Measurements from ENCODE around the gene KRTAP20-2. TPM values are rescaled to one million over a fixed set of nuclear protein-coding genes. Genes with fewer than 3 reads are reported as not detected.

KRTAP20-2 gene
- not detected for total RNA-seq
- not detected for polyA plus RNA-seq

- H3K36me3 ChIP-seq (ENCODE audit: control insufficient read depth in 4 of 4, insufficient read depth in 3 of 4, low read depth in 1 of 4, low read length in 3 of 4), result no peaks in the 10 kb centered on the region
- H3K9me3 ChIP-seq (ENCODE audit: control insufficient read depth in 4 of 4, low read length in 3 of 4), result no peaks in the 10 kb centered on the region
- H3K4me3 ChIP-seq (ENCODE audit: low read depth in 1 of 3, low read length in 3 of 3), result no peak within 1 kb of the TSS
- TF ChIP-seq HNF4A (conservative IDR thresholded peaks at IDR 0.05) (no peak), RXRA (IDR thresholded peaks at IDR 0.05) (no peak)
- no peak within 1 kb of the TSS for H3K27ac ChIP-seq (ENCODE audit: low read depth in 1 of 2, low read length in 2 of 2)
- H3K27me3 ChIP-seq (ENCODE audit: control insufficient read depth in 4 of 4, insufficient read depth in 4 of 4, low read length in 3 of 4), result no peaks in the 10 kb centered on the region
- H3K4me1 ChIP-seq (ENCODE audit: control insufficient read depth in 4 of 4, insufficient read depth in 4 of 4, low read length in 3 of 4), result no peaks in the 10 kb centered on the region
- DNase-seq (ENCODE audit: low spot score), result no peak
- 88% methylated on average over 1 of the region's 1 CpG for whole genome bisulfite sequencing
- H3K9ac ChIP-seq (ENCODE audit: low read depth in 1 of 2, low read length in 2 of 2), result no peak within 1 kb of the TSS
These were observed at the start of gene KRTAP20-2 for GRCh38 chr21:30634906-30635305. TSS of gene KRTAP20-2 (plus strand) at chr21:30635206. CDS start at chr21:30635264, 58 bp downstream.

- no peak within 1 kb of the TSS for H3K9ac ChIP-seq (ENCODE audit: low read depth in 1 of 2, low read length in 2 of 2)
- H3K27me3 ChIP-seq (ENCODE audit: control insufficient read depth in 4 of 4, insufficient read depth in 4 of 4, low read length in 3 of 4), result no peaks in the 10 kb centered on the region
- no peak within 1 kb of the TSS for H3K4me3 ChIP-seq (ENCODE audit: low read depth in 1 of 3, low read length in 3 of 3)
- TF ChIP-seq NR2F2 (IDR thresholded peaks at IDR 0.05) (no peak), FOXA1 (IDR thresholded peaks at IDR 0.05) (no peak), REST (IDR thresholded peaks at IDR 0.05) (no peak), CTCF (IDR thresholded peaks at IDR 0.05; ENCODE audit: low read depth, low read length, missing input control) (no peak), FOXA2 (IDR thresholded peaks at IDR 0.05) (no peak), SP1 (IDR thresholded peaks at IDR 0.05) (no peak), ATF3 (IDR thresholded peaks at IDR 0.05) (no peak)
- H3K4me1 ChIP-seq (ENCODE audit: control insufficient read depth in 4 of 4, insufficient read depth in 4 of 4, low read length in 3 of 4), result no peaks in the 10 kb centered on the region
- no peaks in the 10 kb centered on the region for H3K9me3 ChIP-seq (ENCODE audit: control insufficient read depth in 4 of 4, low read length in 3 of 4)
- H3K27ac ChIP-seq (ENCODE audit: low read depth in 1 of 2, low read length in 2 of 2), result no peak within 1 kb of the TSS
- no peaks in the 10 kb centered on the region for H3K36me3 ChIP-seq (ENCODE audit: control insufficient read depth in 4 of 4, insufficient read depth in 3 of 4, low read depth in 1 of 4, low read length in 3 of 4)
- no peak for DNase-seq (ENCODE audit: low spot score)
These were observed 44.7 kb upstream of the KRTAP20-2 start, which contains the start of gene KRTAP22-2 for GRCh38 chr21:30590297-30590696. TSS of gene KRTAP22-2 (minus strand) at chr21:30590397.

GRCh38 chr21:30592140-30592539, 42.9 kb upstream of the KRTAP20-2 start, which contains the start of gene KRTAP6-3:
TSS of gene KRTAP6-3 (plus strand) at chr21:30592440. CDS start at chr21:30592446, 6 bp downstream.
- WGBS, result 89% methylated on average over 4 of the region's 4 CpGs
- TF ChIP-seq HNF4A (conservative IDR thresholded peaks at IDR 0.05) (no peak), ATF3 (IDR thresholded peaks at IDR 0.05) (no peak), GABPA (IDR thresholded peaks at IDR 0.05 in 1 of 2, conservative IDR thresholded peaks at IDR 0.05 in 1 of 2) (no peak), TAF1 (conservative IDR thresholded peaks at IDR 0.05) (no peak), SP1 (IDR thresholded peaks at IDR 0.05) (no peak), ZBTB33 (IDR thresholded peaks at IDR 0.05) (no peak), JUND (IDR thresholded peaks at IDR 0.05) (no peak), RAD21 (IDR thresholded peaks at IDR 0.05) (no peak), MAX (IDR thresholded peaks at IDR 0.05) (no peak), REST (IDR thresholded peaks at IDR 0.05) (no peak)

More at GRCh38 chr21:30592140-30592539, 42.9 kb upstream of the KRTAP20-2 start, which contains the start of gene KRTAP6-3:
- Histone ChIP-seq H3K9me3 (ENCODE audit: control insufficient read depth in 4 of 4, low read length in 3 of 4) (no peaks in the 10 kb centered on the region), H3K36me3 (ENCODE audit: control insufficient read depth in 4 of 4, insufficient read depth in 3 of 4, low read depth in 1 of 4, low read length in 3 of 4) (no peaks in the 10 kb centered on the region), H3K4me3 (ENCODE audit: low read depth in 1 of 3, low read length in 3 of 3) (no peak within 1 kb of the TSS), H3K9ac (ENCODE audit: low read depth in 1 of 2, low read length in 2 of 2) (no peak within 1 kb of the TSS), H3K27ac (ENCODE audit: low read depth in 1 of 2, low read length in 2 of 2) (no peak within 1 kb of the TSS), H3K27me3 (ENCODE audit: control insufficient read depth in 4 of 4, insufficient read depth in 4 of 4, low read length in 3 of 4) (no peaks in the 10 kb centered on the region), H3K4me1 (ENCODE audit: control insufficient read depth in 4 of 4, insufficient read depth in 4 of 4, low read length in 3 of 4) (no peaks in the 10 kb centered on the region)
- no peak for DNase-seq (ENCODE audit: low spot score)
